ENCODE data around the gene CAMKMT.

The CAMKMT gene

DNA sequence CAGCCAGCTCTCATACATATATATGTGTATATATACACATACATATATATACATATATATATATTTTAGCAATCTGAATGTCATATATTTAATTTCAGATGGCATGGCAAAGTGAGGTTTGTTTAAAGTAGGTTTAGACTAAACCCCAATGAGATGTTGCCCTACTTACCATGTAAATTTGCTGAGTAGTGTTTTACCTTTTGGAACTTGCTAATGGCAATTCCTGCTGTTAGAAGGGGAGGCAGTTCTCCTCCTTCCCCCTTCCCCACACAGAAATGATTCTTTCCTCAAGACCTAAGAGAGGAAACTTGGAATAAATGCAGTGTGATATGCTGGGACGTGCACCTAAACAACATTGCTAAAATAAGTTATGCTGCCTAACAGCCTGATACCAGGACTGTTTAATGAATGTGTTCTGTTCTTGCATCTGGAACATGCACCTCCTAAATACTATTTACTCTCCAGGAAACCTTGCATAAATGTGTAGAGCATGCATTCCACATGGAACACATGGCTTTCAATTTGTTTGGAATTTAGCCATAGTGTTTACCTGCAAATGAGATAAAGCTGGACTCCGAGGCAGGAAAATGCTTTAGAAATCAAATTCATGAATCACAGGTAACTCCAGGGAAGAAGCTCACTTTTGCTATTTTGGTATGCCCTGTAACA, 326.8 kb downstream of the CAMKMT start:
- no peak for DNase-seq (ENCODE audit: low read depth, low spot score)

DNA sequence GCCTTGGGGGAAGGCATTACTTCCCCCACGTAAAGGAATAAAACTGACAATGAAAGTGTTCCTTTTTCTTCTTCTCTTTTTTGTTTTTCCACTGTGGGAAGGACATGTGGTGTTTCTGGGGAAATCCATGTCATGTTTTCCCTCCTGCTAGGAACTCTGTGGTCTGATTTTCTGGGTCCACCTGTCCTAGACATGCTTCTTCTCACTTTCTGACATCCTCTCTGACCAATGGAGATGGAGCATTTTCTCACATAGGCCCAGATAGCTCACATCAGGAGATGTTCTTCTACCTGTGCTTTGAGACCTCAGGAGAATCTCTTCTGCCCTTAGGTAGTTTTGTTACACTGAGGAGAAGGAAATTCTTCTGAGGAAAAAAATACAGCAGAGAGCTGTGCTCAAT, 327.8 kb downstream of the CAMKMT start:
- DNase-seq (ENCODE audit: low read depth, low spot score) = no peak

DNA sequence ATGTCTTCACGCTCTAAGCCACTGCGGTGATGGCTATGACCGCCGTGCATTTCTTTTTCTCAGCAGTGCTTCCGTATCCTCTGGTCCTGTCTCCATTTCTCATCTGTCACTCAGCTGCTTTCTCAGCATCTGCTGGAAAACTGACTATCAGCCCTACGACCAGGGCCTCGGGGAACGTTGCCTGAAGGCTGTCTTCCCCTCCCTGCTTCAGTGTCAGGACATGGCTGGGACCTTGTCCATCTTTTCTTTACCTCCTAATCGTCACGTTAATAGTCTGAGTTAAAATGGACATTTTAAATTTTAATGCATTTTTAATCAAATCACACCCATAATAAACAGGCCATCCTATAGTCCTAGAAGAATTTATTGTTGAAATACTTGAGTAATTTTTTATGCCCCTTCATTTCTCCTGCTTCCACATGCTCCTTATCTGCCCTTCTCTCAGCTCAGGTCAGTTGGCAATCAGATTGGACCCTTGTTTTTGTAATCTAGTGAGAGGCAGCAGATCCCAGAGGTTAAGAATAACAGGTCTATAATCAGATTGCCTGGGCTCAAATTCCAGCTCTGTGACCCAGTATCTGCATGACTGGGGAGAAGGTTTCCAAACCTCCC, 329.5 kb downstream of the CAMKMT start:
- DNase-seq (ENCODE audit: low read depth, low spot score) = no peak

DNA sequence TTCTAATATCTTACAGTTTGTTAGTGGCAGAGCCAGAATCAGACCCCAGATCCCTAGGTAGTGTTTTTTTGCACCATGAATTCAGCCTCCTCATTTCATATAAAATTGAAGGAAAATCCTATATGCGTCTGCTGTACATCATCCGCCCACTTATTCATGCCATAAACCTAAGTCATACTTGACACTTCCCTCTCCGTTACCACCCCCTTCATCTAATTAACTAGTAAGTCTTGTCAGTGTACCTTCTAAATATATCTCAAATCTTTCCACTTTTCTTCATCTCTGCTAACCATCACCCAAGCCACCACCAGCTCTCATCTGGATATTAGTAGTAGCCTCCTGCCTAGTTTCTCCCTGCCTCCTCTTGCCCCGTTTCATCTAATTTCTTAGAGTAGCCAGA, 331.1 kb downstream of the CAMKMT start:
- DNase-seq (ENCODE audit: low read depth, low spot score) = no peak

GRCh38 chr2:44700824-44701223, 339.1 kb downstream of the CAMKMT start:
- DNase-seq (ENCODE audit: low read depth, low spot score) = no peak

GRCh38 chr2:44705356-44705755, 343.6 kb downstream of the CAMKMT start:
- peak; percentile 37 for DNase-seq (ENCODE audit: low read depth, low spot score)

GRCh38 chr2:44705876-44706480, 344.2 kb downstream of the CAMKMT start:
- peak; percentile 19 for DNase-seq (ENCODE audit: low read depth, low spot score)

DNA sequence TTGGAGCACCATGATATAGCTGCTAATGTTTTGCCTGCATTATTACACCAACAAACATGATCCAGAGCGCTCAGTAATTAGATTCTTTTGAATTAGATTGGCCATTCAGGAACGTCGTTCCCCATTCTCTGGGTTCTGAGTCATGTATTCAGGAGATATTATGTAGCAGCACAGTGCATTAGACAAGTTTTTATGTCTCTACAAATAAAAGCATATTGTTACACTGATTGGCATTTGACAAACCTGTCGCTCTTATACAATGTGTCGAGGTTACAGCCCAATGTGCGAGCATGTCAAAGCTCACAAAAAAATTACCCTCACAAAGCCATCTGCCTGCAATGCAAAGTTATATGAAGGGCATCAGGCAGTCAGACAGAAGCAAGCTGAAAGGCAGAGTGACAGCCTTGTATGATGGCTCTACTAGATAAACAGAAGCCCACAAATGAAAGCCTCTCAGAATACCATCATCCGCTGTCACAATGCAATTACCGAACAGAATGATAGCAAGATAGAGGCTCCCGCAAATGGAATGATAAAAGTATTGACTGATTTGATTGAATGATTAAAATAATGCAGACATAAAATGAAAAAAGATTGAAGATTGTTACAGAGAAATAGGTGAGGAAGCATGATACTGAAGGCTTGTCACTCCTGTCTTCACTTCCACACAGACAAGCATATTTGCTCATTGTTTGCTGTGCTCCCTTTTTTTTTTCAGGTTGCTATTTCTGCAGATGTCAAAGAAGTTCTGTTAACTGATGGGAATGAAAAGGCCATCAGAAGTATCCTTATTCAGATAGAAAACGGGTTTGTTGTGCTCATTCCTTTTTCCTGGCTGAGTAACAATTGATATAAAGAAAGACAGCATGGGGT, 345.2 kb downstream of the CAMKMT start:
- no peak for DNase-seq (ENCODE audit: low read depth, low spot score)

DNA sequence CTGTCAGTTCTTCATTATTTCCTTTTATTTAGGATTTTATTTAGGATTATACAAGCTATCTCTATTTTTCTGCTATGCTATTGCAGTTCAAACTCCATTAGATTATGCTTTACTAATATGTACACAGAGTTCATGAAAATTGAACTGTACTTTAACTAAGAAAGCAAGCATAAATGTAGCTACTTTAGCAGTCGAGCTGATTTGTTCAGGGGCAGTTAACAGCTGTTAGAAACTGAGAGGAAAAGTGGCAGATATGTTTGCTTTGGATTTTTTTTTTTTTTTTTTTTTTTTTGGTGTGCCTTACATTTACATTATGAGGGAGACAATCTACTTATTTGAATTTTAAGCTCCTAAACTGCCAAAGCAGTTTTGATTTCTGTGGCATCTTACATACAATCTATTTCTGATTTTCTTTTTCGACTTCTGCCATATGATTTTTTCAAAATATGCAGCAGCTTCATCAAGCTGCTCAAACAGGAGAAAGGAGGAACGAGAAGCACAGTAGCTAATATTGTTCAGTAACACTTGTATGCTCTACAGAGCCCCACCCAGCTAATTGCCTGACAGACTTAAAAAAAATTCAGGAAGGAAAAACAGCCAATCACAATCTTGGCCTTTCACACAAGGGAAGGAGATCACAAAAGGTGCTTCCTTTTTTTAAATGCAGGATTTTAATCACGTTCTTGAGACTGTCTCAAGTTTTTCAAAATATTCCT, 346.4 kb downstream of the CAMKMT start:
- DNase-seq (ENCODE audit: low read depth, low spot score) = no peak

DNA sequence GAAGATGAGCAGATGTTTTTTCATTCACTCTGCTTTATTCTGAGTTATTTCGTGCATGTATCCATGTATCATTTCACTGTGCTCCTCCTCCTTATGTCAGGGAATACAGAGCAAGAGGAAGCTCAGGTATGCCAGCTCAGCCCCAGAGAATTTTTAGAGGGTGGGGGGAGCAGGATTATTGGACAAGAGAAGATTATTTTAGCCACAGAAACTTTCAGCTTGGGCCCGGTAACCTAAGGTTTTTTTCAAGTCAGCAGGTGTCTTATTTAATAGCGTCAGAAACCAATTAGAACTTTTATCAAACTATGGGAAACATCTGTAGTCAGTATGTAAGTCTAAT, 346.9 kb downstream of the CAMKMT start:
- DNase-seq (ENCODE audit: low read depth, low spot score) = no peak

DNA sequence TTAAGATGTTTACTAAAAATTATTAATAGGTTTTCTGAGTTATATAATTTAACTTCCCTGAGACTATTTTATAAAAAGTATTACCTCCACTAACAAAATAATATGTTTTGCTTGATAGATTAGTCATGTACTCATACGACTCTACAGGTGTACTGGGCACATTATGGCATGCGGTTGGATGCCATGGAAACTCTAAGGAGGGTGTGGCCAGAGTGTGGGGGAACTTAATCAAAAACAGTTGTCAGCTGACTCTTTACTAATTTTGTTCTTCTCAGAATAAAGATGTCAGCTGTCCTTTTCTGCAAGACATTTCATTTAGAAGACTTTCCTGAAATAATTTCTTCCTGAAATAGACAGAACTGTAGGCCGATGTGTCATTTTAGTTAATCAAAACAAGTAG, 351.4 kb downstream of the CAMKMT start:
- no peak for DNase-seq (ENCODE audit: low read depth, low spot score)

DNA sequence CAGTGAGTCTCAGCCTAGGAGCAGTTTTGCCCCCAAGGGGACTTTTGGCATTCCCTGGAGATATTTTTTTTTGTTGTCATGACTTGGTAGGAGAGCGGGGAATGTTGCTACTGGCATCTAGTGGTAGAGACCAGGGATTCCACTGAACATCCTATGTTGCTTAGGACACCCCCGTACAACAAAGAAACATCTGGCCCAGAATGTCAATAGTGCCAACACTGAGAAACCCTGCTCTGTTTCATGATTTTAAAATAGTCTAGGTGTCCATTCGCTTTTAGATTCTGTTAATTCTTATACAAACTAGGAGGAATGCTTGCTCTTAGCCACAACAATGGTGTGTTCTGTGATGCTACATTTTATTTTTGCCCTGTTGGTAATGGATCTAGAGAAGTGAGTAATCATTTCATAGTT, 353.9 kb downstream of the CAMKMT start:
- peak; percentile 87 for DNase-seq (ENCODE audit: low read depth, low spot score)

DNA sequence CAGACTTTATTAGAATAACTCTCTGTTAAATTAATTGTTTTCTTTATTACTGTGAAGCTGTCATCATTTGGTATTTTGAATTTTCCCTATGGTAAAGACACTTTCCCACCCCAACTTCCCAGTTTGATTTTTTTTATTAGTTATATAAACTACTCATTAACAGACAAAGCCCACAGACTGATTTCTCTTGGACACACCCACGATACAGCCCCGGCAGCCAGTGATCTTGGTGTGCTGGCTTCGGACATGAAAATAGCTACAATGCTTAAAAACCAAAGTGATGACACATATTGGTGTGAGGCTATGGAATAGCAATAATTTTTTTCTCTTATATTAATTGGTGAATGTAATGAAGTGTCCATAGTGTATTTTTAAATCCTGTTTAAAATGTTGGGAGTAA, 354.4 kb downstream of the CAMKMT start:
- DNase-seq (ENCODE audit: low read depth, low spot score) = no peak

GRCh38 chr2:44718431-44718830, 356.7 kb downstream of the CAMKMT start:
- no peak for DNase-seq (ENCODE audit: low read depth, low spot score)

DNA sequence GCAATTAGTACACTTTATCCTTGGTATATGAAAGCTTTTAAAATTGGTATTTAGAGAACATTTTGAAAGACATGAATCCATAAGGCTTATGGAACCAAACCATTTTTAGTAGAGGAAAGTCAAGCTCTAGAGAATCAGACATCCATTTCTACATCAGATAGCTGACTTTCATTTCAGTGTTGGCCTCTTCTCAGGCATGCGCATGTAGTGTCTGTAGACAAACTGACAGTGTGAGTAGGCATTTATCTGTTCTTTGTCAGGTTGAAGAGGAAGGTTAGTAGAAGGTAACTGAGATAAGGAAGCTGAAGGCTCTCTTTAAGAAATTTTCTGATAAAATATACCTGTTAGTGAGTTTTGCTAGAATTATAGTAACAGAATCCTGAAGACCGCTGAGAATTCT, 357.8 kb downstream of the CAMKMT start:
- no peak for DNase-seq (ENCODE audit: low read depth, low spot score)

GRCh38 chr2:44722026-44722625, 360.4 kb downstream of the CAMKMT start:
- no peak for DNase-seq (ENCODE audit: low read depth, low spot score)

DNA sequence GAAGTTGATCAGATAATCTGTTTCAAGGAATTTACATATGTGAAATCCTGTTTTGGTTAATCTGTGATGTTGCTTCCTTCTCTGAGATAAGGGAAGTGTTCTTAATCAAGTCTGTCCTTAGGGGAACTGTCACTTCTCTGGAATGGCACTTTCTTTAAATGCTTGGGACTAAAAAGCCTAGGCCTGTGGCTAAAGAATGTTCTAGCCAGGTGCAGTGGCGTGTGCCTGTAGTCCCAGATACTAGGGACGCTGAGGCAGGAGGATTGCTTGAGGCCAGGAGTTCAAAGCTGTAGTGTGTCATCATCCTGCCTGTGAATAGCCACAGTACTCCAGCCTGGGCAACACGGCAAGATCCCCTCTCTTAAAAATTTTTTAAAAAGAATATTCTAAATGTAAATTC, 362.2 kb downstream of the CAMKMT start:
- peak; percentile 36 for DNase-seq (ENCODE audit: low read depth, low spot score)

DNA sequence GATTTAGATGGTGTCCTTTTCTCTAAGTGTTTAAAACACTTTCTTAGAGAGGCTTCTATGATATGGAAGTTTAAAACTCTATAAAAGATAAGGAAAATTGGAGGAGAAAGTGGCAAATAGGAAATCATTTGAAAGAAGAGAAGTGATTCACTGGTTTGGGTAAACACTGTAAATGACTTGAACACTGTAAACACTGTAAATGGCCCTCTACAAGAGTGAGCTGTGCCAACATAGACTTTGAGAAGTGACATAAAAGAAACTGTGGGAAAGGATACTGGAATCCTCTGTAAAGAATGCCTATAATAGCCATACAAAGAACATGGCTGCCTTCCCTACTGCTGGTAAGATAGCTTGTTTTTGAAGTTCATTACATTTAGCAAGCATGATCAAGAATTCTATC, 368.8 kb downstream of the CAMKMT start:
- no peak for DNase-seq (ENCODE audit: low read depth, low spot score)

DNA sequence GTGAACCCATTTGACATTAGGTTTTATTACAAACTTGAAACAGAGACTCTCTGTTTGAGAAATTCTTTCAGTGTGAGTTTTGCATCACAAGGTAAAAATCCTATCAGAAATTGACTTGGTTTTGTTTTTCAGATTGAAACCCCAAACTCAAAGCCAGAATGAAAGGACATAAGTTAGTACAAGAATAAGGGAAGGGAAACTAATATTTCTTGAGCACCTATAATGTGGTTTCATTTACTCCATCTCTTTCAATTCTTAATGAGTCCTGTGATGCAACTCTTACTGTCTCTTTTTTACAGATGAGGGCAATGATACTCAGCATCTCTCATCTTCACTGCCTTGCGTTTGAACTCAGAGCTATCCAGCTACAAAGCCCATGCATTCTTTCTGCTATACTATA, 369.8 kb downstream of the CAMKMT start:
- no peak for DNase-seq (ENCODE audit: low read depth, low spot score)

DNA sequence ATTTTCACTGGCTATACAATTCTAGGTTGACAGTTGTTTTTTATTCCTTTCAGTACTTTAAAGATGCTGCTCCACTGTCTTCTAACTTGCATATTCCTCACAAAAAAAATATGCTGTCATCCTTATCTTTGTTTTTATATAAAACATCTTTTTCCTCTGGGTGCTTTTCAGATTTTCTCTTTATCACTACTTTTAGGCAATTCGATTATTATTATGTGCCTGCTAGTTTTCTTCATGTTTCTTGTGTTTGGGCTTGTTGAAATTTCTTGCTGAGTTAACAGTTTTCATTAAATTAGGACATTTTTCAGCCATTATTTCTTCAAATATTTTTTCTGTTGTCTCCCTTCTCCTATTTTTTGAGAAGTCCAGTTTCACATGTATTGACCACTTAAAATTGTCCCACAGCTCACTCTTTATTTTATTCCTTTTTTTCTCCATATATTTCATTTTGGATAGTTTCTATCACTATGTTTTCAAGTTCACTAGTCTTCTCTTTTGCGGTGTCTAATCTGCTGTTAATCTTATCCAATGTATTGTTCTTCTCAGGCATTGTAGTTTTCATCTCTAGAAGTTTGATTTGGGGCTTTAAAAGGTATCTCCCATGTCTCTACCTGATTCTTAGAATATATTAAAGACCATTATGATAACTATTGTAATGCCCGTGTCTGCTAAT, 374.7 kb downstream of the CAMKMT start:
- DNase-seq (ENCODE audit: low read depth, low spot score) = no peak

DNA sequence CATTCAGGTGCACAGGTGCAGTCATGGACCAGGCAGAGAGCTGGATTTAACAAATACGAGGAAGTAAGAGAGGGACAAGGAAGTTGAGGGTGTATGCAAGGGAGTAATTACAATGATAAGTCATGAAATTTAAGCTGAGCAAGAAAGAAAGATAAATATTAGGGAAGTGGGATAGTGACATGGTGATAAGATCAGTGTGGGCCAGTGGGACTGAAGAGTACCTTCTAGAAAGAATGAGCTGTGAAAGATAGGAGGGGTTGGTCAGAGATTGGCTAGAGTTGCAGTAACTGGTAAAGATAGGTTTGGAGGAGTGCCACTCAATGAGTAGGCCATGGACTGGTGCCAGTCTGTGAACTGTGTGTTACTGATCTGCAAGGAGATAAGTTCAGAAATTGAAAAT, 378.9 kb downstream of the CAMKMT start:
- DNase-seq (ENCODE audit: low read depth, low spot score) = no peak

All from ELF-1 (cell line).